Upper lobe of left lung (tissue), 4 donors: ENCODE results near the gene PALLD.

Source experiments
- POLR2A ChIP-seq, 4 donors: fragments of 450-650 bp; IDR thresholded peaks; one replicate each; pipeline ENCODE4 v1.5.1; 2016 to 2017; ENCODE audit warnings: antibody characterized with exemption in 4 of 4, mild to moderate bottlenecking in 2 of 4
- POLR2AphosphoS5 ChIP-seq, 2 donors: sonication (generic); formaldehyde crosslinking; IDR thresholded peaks; one replicate each; pipeline ENCODE4 v1.5.1; 2017; ENCODE audit warnings: antibody characterized with exemption in 2 of 2

DNA sequence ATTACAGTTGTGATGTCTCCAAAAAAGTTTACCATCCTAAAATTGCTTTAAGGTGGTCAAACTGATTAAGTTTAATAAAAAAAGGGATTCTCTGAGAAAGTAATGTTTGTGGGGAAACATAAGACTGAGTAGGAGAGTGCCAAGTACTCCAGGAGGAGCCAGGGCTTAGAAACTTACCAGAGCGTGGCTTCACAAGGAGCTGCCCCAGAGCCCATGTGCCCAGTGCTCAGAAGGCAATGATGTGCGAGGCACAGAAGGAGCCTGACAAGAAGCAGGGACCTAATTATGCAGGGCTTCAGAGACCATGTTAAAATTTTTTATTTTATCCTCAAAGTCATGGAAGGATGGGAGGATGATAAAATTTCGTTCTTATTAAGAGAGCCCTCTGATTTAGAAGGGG is 204.2 kb downstream of the PALLD start:
- TF ChIP-seq POLR2AphosphoS5 (IDR thresholded peaks at IDR 0.05) (no peak), POLR2A (IDR thresholded peaks at IDR 0.05) (no peak)
